Glutamatergic neuron (in vitro differentiated cells): ENCODE data around the gene TSPAN18. TPM values are rescaled to one million over a fixed set of nuclear protein-coding genes. Genes with fewer than 3 reads are reported as not detected.

ENCODE experiments used
- DNase-seq: peaks from one replicate; pipeline ENCODE4 v3.0.0; 2022
- H3K27ac Mint-ChIP-seq: one replicate; pipeline ENCODE4 v1.8.0; 2020; ENCODE audit warnings: mild to moderate bottlenecking, mixed read lengths, inconsistent platforms; ENCODE audit not compliant: unreplicated experiment
- H3K27me3 Mint-ChIP-seq: one replicate; pipeline ENCODE4 v1.8.0; 2020; ENCODE audit warnings: mild to moderate bottlenecking, moderate library complexity, mixed read lengths, inconsistent platforms; ENCODE audit not compliant: unreplicated experiment
- H3K36me3 Mint-ChIP-seq: one replicate; pipeline ENCODE4 v1.8.0; 2020; ENCODE audit warnings: mild to moderate bottlenecking, mixed read lengths, inconsistent platforms; ENCODE audit not compliant: unreplicated experiment
- H3K4me1 Mint-ChIP-seq: one replicate; pipeline ENCODE4 v1.8.0; 2020; ENCODE audit warnings: mild to moderate bottlenecking, low read depth, mixed read lengths, inconsistent platforms; ENCODE audit not compliant: unreplicated experiment
- H3K4me3 Mint-ChIP-seq: one replicate; pipeline ENCODE4 v1.8.0; 2020; ENCODE audit warnings: mild to moderate bottlenecking, mixed read lengths, inconsistent platforms; ENCODE audit not compliant: unreplicated experiment
- H3K9me3 Mint-ChIP-seq: one replicate; pipeline ENCODE4 v1.8.0; 2020; ENCODE audit warnings: mild to moderate bottlenecking, moderate library complexity, mixed read lengths, inconsistent platforms; ENCODE audit not compliant: unreplicated experiment
- CTCF ChIP-seq: fragments of 200-600 bp; sonication (generic); IDR thresholded peaks from one replicate; pipeline ENCODE4 v1.5.0; 2021; ENCODE audit not compliant: partially characterized antibody, unreplicated experiment
- total RNA-seq: library from RNA; stranded (reverse); fragmentation: NEBNext Ultra II Directional; extraction: Animal tissue kit (Norgen Biotek cat#: 25700); gene quantifications from one replicate; pipeline ENCODE4 v1.2.1, GENCODE V29; 2021; ENCODE audit not compliant: unreplicated experiment

The TSPAN18 gene
- total RNA-seq, 1 donor from 2014 or later = 80.4 TPM

GRCh38 chr11:44771252-44771734 lies 44.5 kb downstream of the TSPAN18 start:
- no peak for TF ChIP-seq CTCF
- Mint-ChIP-seq H3K36me3 (peaks cover 10% of the 10 kb centered on the region), H3K9me3 (no peaks in the 10 kb centered on the region), H3K27ac (no peak overlapping the region), H3K4me3 (no peak overlapping the region), H3K4me1 (peaks cover 9% of the 10 kb centered on the region), H3K27me3 (peaks cover 2% of the 10 kb centered on the region)
- DNase-seq = no peak

- Mint-ChIP-seq H3K27ac (no peak overlapping the region), H3K27me3 (peaks cover 2% of the 10 kb centered on the region), H3K9me3 (no peaks in the 10 kb centered on the region), H3K4me3 (no peak overlapping the region), H3K4me1 (peaks cover 6% of the 10 kb centered on the region), H3K36me3 (peaks cover 10% of the 10 kb centered on the region)
- no peak for TF ChIP-seq CTCF
- no peak for DNase-seq
Observed at GRCh38 chr11:44771841-44772240, 45.1 kb downstream of the TSPAN18 start.

GRCh38 chr11:44773351-44773965 lies 46.7 kb downstream of the TSPAN18 start:
- no peak for TF ChIP-seq CTCF
- no peak for DNase-seq
- H3K27me3 Mint-ChIP-seq = peaks cover 2% of the 10 kb centered on the region
- H3K4me3 Mint-ChIP-seq = no peak overlapping the region
- peaks cover 15% of the 10 kb centered on the region for H3K4me1 Mint-ChIP-seq
- H3K27ac Mint-ChIP-seq = no peak overlapping the region
- no peaks in the 10 kb centered on the region for H3K9me3 Mint-ChIP-seq
- H3K36me3 Mint-ChIP-seq = peaks cover 2% of the 10 kb centered on the region

- Mint-ChIP-seq H3K4me1 (peaks cover 15% of the 10 kb centered on the region), H3K27me3 (peaks cover 2% of the 10 kb centered on the region), H3K27ac (no peak overlapping the region), H3K9me3 (no peaks in the 10 kb centered on the region), H3K36me3 (no peaks in the 10 kb centered on the region), H3K4me3 (no peak overlapping the region)
- no peak for DNase-seq
- no peak for TF ChIP-seq CTCF
Observed at GRCh38 chr11:44774108-44774507, 47.3 kb downstream of the TSPAN18 start.

GRCh38 chr11:44774731-44775130 lies 48.0 kb downstream of the TSPAN18 start:
- Mint-ChIP-seq H3K9me3 (no peaks in the 10 kb centered on the region), H3K36me3 (no peaks in the 10 kb centered on the region), H3K4me1 (peaks cover 15% of the 10 kb centered on the region), H3K27ac (no peak overlapping the region), H3K4me3 (no peak overlapping the region), H3K27me3 (peaks cover 2% of the 10 kb centered on the region)
- DNase-seq = no peak
- no peak for TF ChIP-seq CTCF
